ENCODE data around the gene SDR42E1. TPM values are rescaled to one million over a fixed set of nuclear protein-coding genes. Genes with fewer than 3 reads are reported as not detected.

SDR42E1 gene
- total and polyA plus RNA-seq, 10 donors = 0.62 to 5.4 (median 2.9) TPM

DNA sequence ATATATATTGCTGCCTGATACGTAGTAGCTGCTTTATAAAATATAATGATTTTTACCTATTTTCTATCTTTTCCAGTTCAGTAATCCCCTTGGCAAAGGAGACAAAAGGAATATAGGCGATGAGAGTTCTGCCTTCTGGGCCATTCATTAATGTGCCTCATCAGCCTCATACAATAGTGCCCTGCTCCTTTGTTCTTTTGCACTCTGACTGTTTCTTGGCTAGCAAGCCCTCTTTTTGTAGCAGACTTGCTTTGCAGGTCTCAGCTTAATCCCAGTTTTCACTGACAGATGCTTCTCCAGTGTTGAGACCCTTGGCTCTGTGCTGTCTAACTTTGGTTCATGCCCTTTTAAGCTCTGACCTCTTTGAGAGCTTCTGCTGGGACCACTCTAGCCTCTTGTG, 34.2 kb upstream of the SDR42E1 start:
- H3K27ac ChIP-seq = no peak overlapping the region
- H3K4me3 ChIP-seq = no peak overlapping the region
- intact Hi-C loops (cut with DNase I; ENCODE audit: low total_unique reads) = no loop called here
- no peaks in the 10 kb centered on the region for H3K9me3 ChIP-seq
- TF ChIP-seq, protein P1, sequence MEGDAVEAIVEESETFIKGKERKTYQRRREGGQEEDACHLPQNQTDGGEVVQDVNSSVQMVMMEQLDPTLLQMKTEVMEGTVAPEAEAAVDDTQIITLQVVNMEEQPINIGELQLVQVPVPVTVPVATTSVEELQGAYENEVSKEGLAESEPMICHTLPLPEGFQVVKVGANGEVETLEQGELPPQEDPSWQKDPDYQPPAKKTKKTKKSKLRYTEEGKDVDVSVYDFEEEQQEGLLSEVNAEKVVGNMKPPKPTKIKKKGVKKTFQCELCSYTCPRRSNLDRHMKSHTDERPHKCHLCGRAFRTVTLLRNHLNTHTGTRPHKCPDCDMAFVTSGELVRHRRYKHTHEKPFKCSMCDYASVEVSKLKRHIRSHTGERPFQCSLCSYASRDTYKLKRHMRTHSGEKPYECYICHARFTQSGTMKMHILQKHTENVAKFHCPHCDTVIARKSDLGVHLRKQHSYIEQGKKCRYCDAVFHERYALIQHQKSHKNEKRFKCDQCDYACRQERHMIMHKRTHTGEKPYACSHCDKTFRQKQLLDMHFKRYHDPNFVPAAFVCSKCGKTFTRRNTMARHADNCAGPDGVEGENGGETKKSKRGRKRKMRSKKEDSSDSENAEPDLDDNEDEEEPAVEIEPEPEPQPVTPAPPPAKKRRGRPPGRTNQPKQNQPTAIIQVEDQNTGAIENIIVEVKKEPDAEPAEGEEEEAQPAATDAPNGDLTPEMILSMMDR (IDR thresholded peaks at IDR 0.05 in 8 of 11, conservative IDR thresholded peaks at IDR 0.05 in 3 of 11) = no peak
- TF ChIP-seq POLR2A (IDR thresholded peaks at IDR 0.05) (no peak), POLR2AphosphoS5 (IDR thresholded peaks at IDR 0.05) (no peak)
- 46 to 86% (median 73%) methylated on average over 2 of the region's 2 CpGs for WGBS, 5 donors
- no peaks in the 10 kb centered on the region for H3K4me1 ChIP-seq
- DNase-seq = no peak
- no peaks in the 10 kb centered on the region for H3K36me3 ChIP-seq
- H3K27me3 ChIP-seq (replicated peaks in 1 of 7) = peaks cover 0 to 48% (median 0%) of the 10 kb centered on the region in 7 donors

GRCh38 chr16:82044585-82044911, 33.3 kb upstream of the SDR42E1 start:
- no peak for DNase-seq
- 65 to 90% (median 77%) methylated on average over 3 of the region's 3 CpGs for WGBS, 5 donors

GRCh38 chr16:82043680-82044584, 32.7 kb upstream of the SDR42E1 start:
- 68 to 80% (median 77%) methylated on average over 6 of the region's 6 CpGs for WGBS, 5 donors
- Histone ChIP-seq H3K4me1 (no peaks in the 10 kb centered on the region), H3K27ac (no peak overlapping the region), H3K27me3 (replicated peaks in 1 of 7) (peaks cover 0 to 38% (median 0%) of the 10 kb centered on the region in 7 donors), H3K9me3 (no peaks in the 10 kb centered on the region), H3K36me3 (no peaks in the 10 kb centered on the region), H3K4me3 (no peak overlapping the region)
- DNase-seq = no peak
- no peak for TF ChIP-seq POLR2A (IDR thresholded peaks at IDR 0.05)
- TF ChIP-seq, protein P1 (IDR thresholded peaks at IDR 0.05 in 8 of 11, conservative IDR thresholded peaks at IDR 0.05 in 3 of 11) = no peak
- no peak for TF ChIP-seq POLR2AphosphoS5 (IDR thresholded peaks at IDR 0.05)
- intact Hi-C loops (cut with DNase I; ENCODE audit: low total_unique reads) = no loop called here

More at GRCh38 chr16:82044585-82044911, 33.3 kb upstream of the SDR42E1 start:
- Histone ChIP-seq H3K27ac (no peak overlapping the region), H3K9me3 (no peaks in the 10 kb centered on the region), H3K4me3 (no peak overlapping the region), H3K4me1 (no peaks in the 10 kb centered on the region), H3K36me3 (no peaks in the 10 kb centered on the region), H3K27me3 (replicated peaks in 1 of 7) (peaks cover 0 to 39% (median 0%) of the 10 kb centered on the region in 7 donors)
- TF ChIP-seq, protein P1 (IDR thresholded peaks at IDR 0.05 in 8 of 11, conservative IDR thresholded peaks at IDR 0.05 in 3 of 11) = no peak
- no peak for TF ChIP-seq POLR2AphosphoS5 (IDR thresholded peaks at IDR 0.05)
- TF ChIP-seq POLR2A (IDR thresholded peaks at IDR 0.05) = no peak
- intact Hi-C loops (cut with DNase I; ENCODE audit: low total_unique reads) = no loop called here

DNA sequence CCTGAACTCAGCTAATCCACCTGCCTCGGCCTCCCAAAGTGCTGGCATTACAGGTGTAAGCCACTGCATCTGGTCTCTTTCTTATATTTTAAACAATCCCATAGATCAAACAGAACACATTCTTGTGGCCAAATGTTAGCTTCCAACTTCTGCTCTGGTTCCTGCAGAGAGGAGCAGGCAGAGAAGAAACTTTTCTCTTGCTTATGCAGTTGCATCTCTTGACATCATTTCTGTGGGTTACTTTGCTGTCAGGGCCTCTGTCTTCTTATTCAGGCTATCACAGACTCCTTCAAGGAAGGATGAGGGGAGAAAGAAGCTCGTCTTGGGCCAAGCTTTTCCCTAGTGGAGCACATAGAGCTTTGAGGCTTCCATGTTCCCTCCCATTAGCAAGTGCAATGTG, 31.6 kb upstream of the SDR42E1 start:
- Histone ChIP-seq H3K9me3 (no peaks in the 10 kb centered on the region), H3K27me3 (replicated peaks in 1 of 7) (peaks cover 0 to 44% (median 0%) of the 10 kb centered on the region in 7 donors), H3K4me1 (no peaks in the 10 kb centered on the region), H3K4me3 (no peak overlapping the region), H3K36me3 (no peaks in the 10 kb centered on the region), H3K27ac (no peak overlapping the region)
- TF ChIP-seq POLR2AphosphoS5 (IDR thresholded peaks at IDR 0.05) = no peak
- TF ChIP-seq POLR2A (IDR thresholded peaks at IDR 0.05) = no peak
- TF ChIP-seq, protein P1 (IDR thresholded peaks at IDR 0.05 in 8 of 11, conservative IDR thresholded peaks at IDR 0.05 in 3 of 11) = no peak
- intact Hi-C loops (cut with DNase I; ENCODE audit: low total_unique reads) = no loop called here
- DNase-seq = no peak
- WGBS, 5 donors = 63 to 82% (median 70%) methylated on average over 2 of the region's 2 CpGs

Measured in spleen (tissue), 11 donors.